PC-3 (cell line): Measurements from ENCODE around the gene CDH12.

Source experiments
- EZH2 ChIP-seq: fragments of 300-600 bp; sonication (generic); IDR thresholded peaks from one replicate; pipeline ENCODE4 v1.6.1; 2017; ENCODE audit warnings: antibody characterized with exemption, mild to moderate bottlenecking, low read length; ENCODE audit not compliant: unreplicated experiment
- TF ChIP-seq, protein P1 (sequence below): fragments of 300-600 bp; sonication (generic); conservative IDR thresholded peaks from 2 replicates; pipeline ENCODE4 v1.5.1; 2017; ENCODE audit warnings: antibody characterized with exemption, low read depth, mild to moderate bottlenecking, low read length

DNA sequence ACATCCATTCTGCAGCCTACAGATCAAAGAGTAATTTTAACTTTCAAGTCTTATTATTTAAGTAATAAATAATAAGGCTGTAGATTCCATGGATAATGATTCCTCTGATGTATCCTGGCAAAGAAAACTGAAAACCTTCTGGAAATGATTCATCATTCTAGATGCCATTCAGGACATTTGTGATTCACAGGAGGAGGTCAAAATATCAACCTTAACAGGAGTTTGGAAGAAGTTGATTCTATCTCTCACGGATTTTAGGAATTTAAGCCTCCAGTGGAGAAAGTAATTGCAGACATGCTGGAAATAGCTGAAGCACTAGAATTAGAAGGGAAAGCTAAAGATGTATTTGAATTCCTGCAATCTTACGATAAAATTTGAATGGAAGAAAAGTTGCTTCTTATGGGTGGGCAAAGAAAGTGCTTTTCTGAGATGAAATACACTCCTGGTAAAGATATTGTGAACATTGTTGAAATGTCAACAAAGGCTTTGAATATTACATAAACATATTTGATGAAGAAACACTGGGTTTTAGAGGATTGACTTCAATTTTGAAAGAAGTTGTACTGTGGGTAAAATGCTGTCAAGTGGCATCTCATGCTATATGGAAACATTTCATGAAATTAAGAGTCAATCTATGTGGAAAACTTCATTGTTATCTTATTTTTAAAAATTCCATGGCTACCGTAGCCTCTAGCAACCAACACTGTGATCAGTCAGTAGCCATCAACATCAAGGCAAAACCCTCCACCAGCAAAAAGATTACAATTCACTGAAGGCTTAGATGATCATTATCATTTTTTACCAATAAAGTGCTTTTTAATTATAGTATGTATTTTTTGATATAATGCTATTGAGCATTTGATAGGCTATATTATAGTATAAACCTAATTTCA, 1141.0 kb downstream of the CDH12 start:
- TF ChIP-seq, protein P1, sequence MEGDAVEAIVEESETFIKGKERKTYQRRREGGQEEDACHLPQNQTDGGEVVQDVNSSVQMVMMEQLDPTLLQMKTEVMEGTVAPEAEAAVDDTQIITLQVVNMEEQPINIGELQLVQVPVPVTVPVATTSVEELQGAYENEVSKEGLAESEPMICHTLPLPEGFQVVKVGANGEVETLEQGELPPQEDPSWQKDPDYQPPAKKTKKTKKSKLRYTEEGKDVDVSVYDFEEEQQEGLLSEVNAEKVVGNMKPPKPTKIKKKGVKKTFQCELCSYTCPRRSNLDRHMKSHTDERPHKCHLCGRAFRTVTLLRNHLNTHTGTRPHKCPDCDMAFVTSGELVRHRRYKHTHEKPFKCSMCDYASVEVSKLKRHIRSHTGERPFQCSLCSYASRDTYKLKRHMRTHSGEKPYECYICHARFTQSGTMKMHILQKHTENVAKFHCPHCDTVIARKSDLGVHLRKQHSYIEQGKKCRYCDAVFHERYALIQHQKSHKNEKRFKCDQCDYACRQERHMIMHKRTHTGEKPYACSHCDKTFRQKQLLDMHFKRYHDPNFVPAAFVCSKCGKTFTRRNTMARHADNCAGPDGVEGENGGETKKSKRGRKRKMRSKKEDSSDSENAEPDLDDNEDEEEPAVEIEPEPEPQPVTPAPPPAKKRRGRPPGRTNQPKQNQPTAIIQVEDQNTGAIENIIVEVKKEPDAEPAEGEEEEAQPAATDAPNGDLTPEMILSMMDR = no peak
- no peak for TF ChIP-seq EZH2
